ENCODE data around the gene OR6C75. TPM values are rescaled to one million over a fixed set of nuclear protein-coding genes. Genes with fewer than 3 reads are reported as not detected.
"Not testable (repeated sequence)": the region's sequence is repeated elsewhere in the genome, so short reads cannot be mapped to it uniquely, and the experiment has no call there.

The OR6C75 gene
- total RNA-seq: not detected

GRCh38 chr12:55362675-55363074, at the start of gene OR6C75:
Gene OR6C75, plus strand, starts transcription at chr12:55362975. Its CDS starts 2,136 bp downstream, at chr12:55365111.
- 91% methylated on average over 4 of the region's 4 CpGs for WGBS
- H3K27me3 ChIP-seq: no peaks in the 10 kb centered on the region

DNA sequence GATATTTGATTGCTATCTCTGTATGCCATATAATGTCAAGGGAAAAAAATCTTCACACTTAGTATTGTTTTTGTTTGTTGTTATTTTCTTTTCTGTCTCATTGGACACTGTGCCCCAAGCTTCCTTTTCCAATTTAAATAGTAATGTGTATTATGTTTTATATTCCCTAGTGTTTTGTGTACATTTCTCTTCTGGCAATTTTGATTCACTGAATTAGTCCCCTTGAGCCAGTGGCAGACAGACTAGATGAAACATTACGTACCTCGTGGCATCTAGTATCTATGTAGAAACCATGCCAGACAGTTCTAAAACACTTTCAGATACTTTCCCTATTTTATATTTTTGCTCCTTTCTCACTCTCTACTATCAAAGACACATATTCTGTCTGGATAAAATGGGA, 48.7 kb upstream of the OR6C75 start, which contains the start of gene OR6C1:
OR6C1 (plus strand) TSS at position 301 of the 400 bp plus-strand sequence. CDS start 6,257 bp downstream, outside the sequence.
- Histone ChIP-seq H3K4me3 (no peak within 1 kb of the TSS), H3K27me3 (no peaks in the 10 kb centered on the region), H3K9me3 (no peaks in the 10 kb centered on the region), H3K4me1 (no peaks in the 10 kb centered on the region), H3K36me3 (no peaks in the 10 kb centered on the region), H3K27ac (no peak within 1 kb of the TSS)
- DNase-seq (ENCODE audit: low spot score in 2 of 2): no peak
- 84% methylated on average over 2 of the region's 2 CpGs for WGBS
- TF ChIP-seq CTCF (IDR thresholded peaks at IDR 0.05) (no peak), EP300 (IDR thresholded peaks at IDR 0.05) (no peak), POLR2A (IDR thresholded peaks at IDR 0.05) (no peak), POLR2AphosphoS5 (IDR thresholded peaks at IDR 0.05) (no peak)

More at GRCh38 chr12:55362675-55363074, at the start of gene OR6C75:
- DNase-seq (ENCODE audit: low spot score in 2 of 2): no peak
- Histone ChIP-seq H3K9me3 (no peaks in the 10 kb centered on the region), H3K36me3 (no peaks in the 10 kb centered on the region), H3K27ac (no peak within 1 kb of the TSS), H3K4me3 (no peak within 1 kb of the TSS), H3K4me1 (no peaks in the 10 kb centered on the region)
- TF ChIP-seq POLR2AphosphoS5 (IDR thresholded peaks at IDR 0.05): no peak
- TF ChIP-seq POLR2A (IDR thresholded peaks at IDR 0.05): no peak
- TF ChIP-seq CTCF (IDR thresholded peaks at IDR 0.05): no peak
- no peak for TF ChIP-seq EP300 (IDR thresholded peaks at IDR 0.05)

DNA sequence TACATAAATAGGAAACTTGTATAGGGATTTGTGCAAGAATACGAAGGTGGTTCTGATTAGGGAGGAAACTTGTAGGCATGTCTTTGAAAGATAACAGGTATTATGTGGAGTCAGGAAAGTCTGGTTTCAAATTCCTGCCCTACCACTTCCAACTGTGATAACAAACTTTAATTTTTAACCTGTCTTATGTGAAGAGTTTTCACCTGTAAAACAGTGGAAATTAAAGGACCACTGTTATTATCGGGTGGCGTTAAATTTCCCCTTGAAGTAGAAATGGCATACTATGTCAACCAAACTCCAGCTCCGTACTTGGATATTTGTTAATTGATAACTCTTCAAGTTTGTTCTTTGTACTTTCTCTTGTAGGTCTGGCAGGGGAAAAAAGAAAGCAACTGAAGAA, 42.6 kb upstream of the OR6C75 start:
- Histone ChIP-seq H3K27me3 (no peaks in the 10 kb centered on the region), H3K4me3 (no peak overlapping the region), H3K9me3 (no peaks in the 10 kb centered on the region), H3K27ac (no peak overlapping the region), H3K36me3 (no peaks in the 10 kb centered on the region), H3K4me1 (no peaks in the 10 kb centered on the region)
- TF ChIP-seq EP300 (IDR thresholded peaks at IDR 0.05): no peak
- whole genome bisulfite sequencing: 67% methylated on average over 4 of the region's 4 CpGs
- DNase-seq (ENCODE audit: low spot score in 2 of 2): no peak

DNA sequence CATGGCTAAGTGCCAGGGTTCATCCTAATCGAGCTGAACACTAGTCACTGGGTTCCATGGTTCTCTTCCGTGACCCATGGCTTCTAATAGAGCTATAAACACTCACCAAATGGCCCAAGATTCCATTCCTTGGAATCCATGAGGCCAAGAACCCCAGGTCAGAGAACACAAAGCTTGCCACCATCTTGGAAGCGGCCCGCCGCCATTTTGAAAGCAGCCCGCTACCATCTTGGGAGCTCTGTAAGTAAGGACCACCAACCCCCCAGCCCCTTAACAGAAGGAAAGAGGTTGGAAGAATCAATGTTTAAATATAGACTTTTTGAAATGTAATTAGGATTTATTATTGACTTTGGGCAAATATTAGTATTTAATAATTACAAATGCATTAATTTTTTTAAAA, 37.0 kb upstream of the OR6C75 start:
- not testable (repeated sequence) for DNase-seq (ENCODE audit: low spot score in 2 of 2); H3K4me3 ChIP-seq; H3K36me3 ChIP-seq; H3K4me1 ChIP-seq; H3K9me3 ChIP-seq; H3K27me3 ChIP-seq; H3K27ac ChIP-seq
- WGBS: 89% methylated on average over 6 of the region's 6 CpGs

- H3K4me3 ChIP-seq: no peak within 1 kb of the TSS
- no peaks in the 10 kb centered on the region for H3K4me1 ChIP-seq
- no peak for DNase-seq (ENCODE audit: low spot score in 2 of 2)
- no peak within 1 kb of the TSS for H3K27ac ChIP-seq
- TF ChIP-seq POLR2A (IDR thresholded peaks at IDR 0.05) (no peak), EP300 (IDR thresholded peaks at IDR 0.05) (no peak), POLR2AphosphoS5 (IDR thresholded peaks at IDR 0.05) (no peak), CTCF (IDR thresholded peaks at IDR 0.05) (no peak)
- H3K27me3 ChIP-seq: no peaks in the 10 kb centered on the region
- WGBS: 96% methylated on average over 1 of the region's 1 CpG
- no peaks in the 10 kb centered on the region for H3K36me3 ChIP-seq
- no peaks in the 10 kb centered on the region for H3K9me3 ChIP-seq
Measured at GRCh38 chr12:55330446-55330845, 32.3 kb upstream of the OR6C75 start, which contains the start of gene OR6C3. Gene OR6C3, plus strand, starts transcription at chr12:55330746. Its CDS starts 955 bp downstream, at chr12:55331701.

GRCh38 chr12:55336002-55336401, 26.8 kb upstream of the OR6C75 start:
- TF ChIP-seq POLR2A (IDR thresholded peaks at IDR 0.05) (no peak), EP300 (IDR thresholded peaks at IDR 0.05) (no peak), CTCF (IDR thresholded peaks at IDR 0.05) (no peak), POLR2AphosphoS5 (IDR thresholded peaks at IDR 0.05) (no peak)
- Histone ChIP-seq H3K4me1 (no peaks in the 10 kb centered on the region), H3K4me3 (no peak overlapping the region), H3K9me3 (no peaks in the 10 kb centered on the region), H3K27ac (no peak overlapping the region), H3K36me3 (no peaks in the 10 kb centered on the region), H3K27me3 (no peaks in the 10 kb centered on the region)
- DNase-seq (ENCODE audit: low spot score in 2 of 2): no peak
- WGBS: 88% methylated on average over 10 of the region's 10 CpGs

- DNase-seq (ENCODE audit: low spot score in 2 of 2); H3K36me3 ChIP-seq; H3K9me3 ChIP-seq; H3K4me3 ChIP-seq; H3K27ac ChIP-seq; H3K4me1 ChIP-seq; H3K27me3 ChIP-seq: not testable (repeated sequence)
- 75% methylated on average over 2 of the region's 4 CpGs for WGBS
Measured at GRCh38 chr12:55355338-55355737, 7.4 kb upstream of the OR6C75 start.

Measured in suprapubic skin (tissue), 4 donors.